Upper lobe of left lung (tissue), 6 donors: ENCODE measurements around the gene CAPZB. TPM values are rescaled to one million over a fixed set of nuclear protein-coding genes. Genes with fewer than 3 reads are reported as not detected.

ENCODE experiments used
- ATAC-seq, 2 donors: fragments of 200-7000 bp; cut with Tn5 transposase; one replicate each; pipeline ENCODE4 v1.9.1; 2022; ENCODE audit warnings: mild to moderate bottlenecking in 2 of 2, moderate library complexity in 2 of 2; ENCODE audit not compliant: low FRiP score in 2 of 2
- DNase-seq, 2 donors: peaks; one replicate each; pipeline ENCODE4 v3.0.0-alpha.2; 2019 to 2020
- H3K27ac ChIP-seq, 4 donors: fragments of 200-600 bp; sonication (generic); one replicate each; pipeline ENCODE4 v1.5.1; 2016 to 2019
- H3K27me3 ChIP-seq, 4 donors: fragments of 200-600 bp; sonication (generic); one replicate each; pipeline ENCODE4 v1.5.1; 2017 to 2019
- H3K36me3 ChIP-seq, 4 donors: fragments of 200-600 bp; sonication (generic); one replicate each; pipeline ENCODE4 v1.5.1; 2016 to 2019
- H3K4me1 ChIP-seq, 4 donors: fragments of 200-600 bp; sonication (generic); one replicate each; pipeline ENCODE4 v1.5.1; 2018 to 2019
- H3K4me3 ChIP-seq, 4 donors: fragments of 200-600 bp; sonication (generic); one replicate each; pipeline ENCODE4 v1.5.1; 2017 to 2019; ENCODE audit warnings: mild to moderate bottlenecking in 2 of 4, moderate library complexity in 1 of 4
- H3K9me3 ChIP-seq, 4 donors: fragments of 200-600 bp; sonication (generic); one replicate each; pipeline ENCODE4 v1.5.1; 2018 to 2019
- EP300 ChIP-seq, 4 donors: sonication (generic); formaldehyde crosslinking; IDR thresholded peaks; one replicate each; pipeline ENCODE4 v1.5.1; 2017; ENCODE audit warnings: antibody characterized with exemption in 4 of 4, control low read depth in 2 of 4
- POLR2A ChIP-seq, 4 donors: fragments of 450-650 bp; IDR thresholded peaks; one replicate each; pipeline ENCODE4 v1.5.1; 2016 to 2017; ENCODE audit warnings: antibody characterized with exemption in 4 of 4, mild to moderate bottlenecking in 2 of 4
- POLR2AphosphoS5 ChIP-seq, 2 donors: sonication (generic); formaldehyde crosslinking; IDR thresholded peaks; one replicate each; pipeline ENCODE4 v1.5.1; 2017; ENCODE audit warnings: antibody characterized with exemption in 2 of 2
- WGBS, 2 donors: methylation state at CpG; one replicate each; pipeline ENCODE4 v1.1.5; 2017 to 2018; 5-methylcytosine and 5-hydroxymethylcytosine counted together
- total RNA-seq, 6 donors: library from RNA; depleted of rRNA in 4 of 6; stranded (reverse); fragments of >200 nt in 4 of 6; gene quantifications; one replicate each; pipeline versions ENCODE4 v1.1.0 to v1.2.1, GENCODE V29; 2016 to 2021
- TF ChIP-seq, protein P1 (sequence below), 6 experiments: fragments of 450-650 bp in 4 of 6; fragments of 200-600 bp in 2 of 6; sonication (generic) in 2 of 6; IDR thresholded peaks; one replicate each; pipeline ENCODE4 v1.5.1; 2016 to 2019; ENCODE audit warnings: antibody characterized with exemption in 6 of 6
- donor health status: DM: no; HTN: no; CAD: no; lungs with moderate emphysema.
- donor health status: DM: no; HTN: yes; CAD: no; lungs with severe emphysema.

The CAPZB gene
- total RNA-seq, 6 donors from 2014 or later, result 96.4 to 303 (median 144) TPM

DNA sequence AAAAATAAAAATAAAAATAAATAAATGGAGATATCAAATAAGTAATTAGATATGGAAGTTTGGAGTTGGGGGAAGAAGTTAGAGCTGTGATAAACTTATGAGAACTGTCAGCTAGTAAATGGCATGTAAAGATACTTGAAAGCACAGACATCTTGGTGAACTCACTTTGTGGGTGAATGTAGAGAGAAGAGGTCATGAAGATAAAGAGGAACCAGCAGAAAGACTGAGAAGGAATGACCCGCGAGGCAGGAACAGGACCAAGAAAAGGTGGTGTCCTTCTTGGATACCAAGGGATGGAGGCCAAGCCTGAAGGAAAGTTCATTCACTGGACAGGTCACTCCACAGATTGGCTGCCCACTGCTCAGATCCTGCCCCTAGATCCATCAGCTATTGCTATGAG is 4.7 kb upstream of the CAPZB start:
- DNase-seq (no peak), ATAC-seq (no peak)
- TF ChIP-seq POLR2A (IDR thresholded peaks at IDR 0.05), result no peak
- TF ChIP-seq, protein P1, sequence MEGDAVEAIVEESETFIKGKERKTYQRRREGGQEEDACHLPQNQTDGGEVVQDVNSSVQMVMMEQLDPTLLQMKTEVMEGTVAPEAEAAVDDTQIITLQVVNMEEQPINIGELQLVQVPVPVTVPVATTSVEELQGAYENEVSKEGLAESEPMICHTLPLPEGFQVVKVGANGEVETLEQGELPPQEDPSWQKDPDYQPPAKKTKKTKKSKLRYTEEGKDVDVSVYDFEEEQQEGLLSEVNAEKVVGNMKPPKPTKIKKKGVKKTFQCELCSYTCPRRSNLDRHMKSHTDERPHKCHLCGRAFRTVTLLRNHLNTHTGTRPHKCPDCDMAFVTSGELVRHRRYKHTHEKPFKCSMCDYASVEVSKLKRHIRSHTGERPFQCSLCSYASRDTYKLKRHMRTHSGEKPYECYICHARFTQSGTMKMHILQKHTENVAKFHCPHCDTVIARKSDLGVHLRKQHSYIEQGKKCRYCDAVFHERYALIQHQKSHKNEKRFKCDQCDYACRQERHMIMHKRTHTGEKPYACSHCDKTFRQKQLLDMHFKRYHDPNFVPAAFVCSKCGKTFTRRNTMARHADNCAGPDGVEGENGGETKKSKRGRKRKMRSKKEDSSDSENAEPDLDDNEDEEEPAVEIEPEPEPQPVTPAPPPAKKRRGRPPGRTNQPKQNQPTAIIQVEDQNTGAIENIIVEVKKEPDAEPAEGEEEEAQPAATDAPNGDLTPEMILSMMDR (IDR thresholded peaks at IDR 0.05), result no peak
- TF ChIP-seq POLR2AphosphoS5 (IDR thresholded peaks at IDR 0.05), result no peak
- TF ChIP-seq EP300 (IDR thresholded peaks at IDR 0.05), result no peak
- Histone ChIP-seq H3K36me3 (no peaks in the 10 kb centered on the region), H3K4me3 (no peak overlapping the region), H3K27me3 (no peaks in the 10 kb centered on the region), H3K4me1 (peaks cover 15 to 32% (median 19%) of the 10 kb centered on the region in 4 donors), H3K9me3 (no peaks in the 10 kb centered on the region), H3K27ac (no peak overlapping the region)
- WGBS, 2 donors, result 53 to 64% methylated on average over 2 of the region's 2 CpGs

DNA sequence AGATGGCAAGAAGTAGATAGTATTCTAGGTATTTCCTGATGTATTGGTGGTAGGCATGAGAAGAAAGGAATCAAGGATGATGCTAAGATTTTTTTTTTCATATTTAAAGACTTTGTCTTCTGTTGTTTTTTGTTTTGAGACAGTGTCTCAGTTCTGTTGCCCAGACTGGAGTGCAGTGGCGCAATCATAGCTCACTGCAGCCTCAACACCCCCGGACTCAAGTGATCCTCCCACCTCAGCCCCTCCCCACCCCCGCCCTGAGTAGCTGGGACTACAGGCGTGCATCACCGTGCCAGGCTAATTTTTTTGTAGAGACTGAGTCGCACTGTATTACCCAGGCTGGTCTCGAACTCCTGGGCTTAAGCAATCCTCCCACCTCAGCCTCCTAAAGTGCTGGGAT is 2.8 kb upstream of the CAPZB start:
- WGBS, 2 donors, result 72 to 77% methylated on average over 7 of the region's 7 CpGs
- Histone ChIP-seq H3K4me3 (no peak overlapping the region), H3K36me3 (peaks cover 0 to 7% (median 0%) of the 10 kb centered on the region in 4 donors), H3K27me3 (no peaks in the 10 kb centered on the region), H3K9me3 (no peaks in the 10 kb centered on the region), H3K27ac (peak overlapping the region in 1 of 4 donors; percentile 95), H3K4me1 (peaks cover 29 to 39% (median 33%) of the 10 kb centered on the region in 4 donors)
- DNase-seq (no peak), ATAC-seq (no peak)
- TF ChIP-seq EP300 (IDR thresholded peaks at IDR 0.05) (no peak), POLR2A (IDR thresholded peaks at IDR 0.05) (no peak), POLR2AphosphoS5 (IDR thresholded peaks at IDR 0.05) (no peak)
- TF ChIP-seq, protein P1 (IDR thresholded peaks at IDR 0.05), result no peak

DNA sequence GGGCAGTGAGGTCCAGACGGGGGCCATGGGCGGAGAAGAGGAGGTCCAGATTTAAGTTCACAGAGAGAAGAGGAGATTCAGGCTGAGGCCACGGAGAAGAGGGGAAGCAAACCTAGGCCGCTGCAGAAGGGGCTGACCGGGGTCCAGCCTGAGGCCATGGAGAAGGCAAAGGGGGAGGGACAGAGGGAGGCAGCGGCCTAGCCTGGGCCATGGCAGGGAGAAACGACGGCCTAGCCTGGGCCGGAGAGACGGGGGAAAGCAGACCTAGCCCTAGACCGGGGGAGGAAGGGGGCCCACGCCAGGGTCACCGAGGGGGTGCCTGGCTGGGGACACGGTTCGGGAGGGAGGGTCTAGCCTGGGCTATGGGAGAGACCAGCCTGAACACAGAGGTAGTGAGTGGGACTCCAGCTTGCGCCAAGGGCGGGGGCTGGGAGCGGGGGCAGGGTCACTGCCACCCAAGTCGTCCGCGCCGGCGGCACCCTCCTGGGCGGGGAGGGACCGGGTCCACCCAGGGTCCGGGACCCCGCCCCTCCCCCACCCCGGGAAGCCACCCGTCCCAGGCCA is 459 bp downstream of the CAPZB start:
- ATAC-seq, result peak; percentile 48 to 58
- WGBS, 2 donors, result 1 to 2% methylated on average over 12 to 19 of the region's 29 CpGs

DNA sequence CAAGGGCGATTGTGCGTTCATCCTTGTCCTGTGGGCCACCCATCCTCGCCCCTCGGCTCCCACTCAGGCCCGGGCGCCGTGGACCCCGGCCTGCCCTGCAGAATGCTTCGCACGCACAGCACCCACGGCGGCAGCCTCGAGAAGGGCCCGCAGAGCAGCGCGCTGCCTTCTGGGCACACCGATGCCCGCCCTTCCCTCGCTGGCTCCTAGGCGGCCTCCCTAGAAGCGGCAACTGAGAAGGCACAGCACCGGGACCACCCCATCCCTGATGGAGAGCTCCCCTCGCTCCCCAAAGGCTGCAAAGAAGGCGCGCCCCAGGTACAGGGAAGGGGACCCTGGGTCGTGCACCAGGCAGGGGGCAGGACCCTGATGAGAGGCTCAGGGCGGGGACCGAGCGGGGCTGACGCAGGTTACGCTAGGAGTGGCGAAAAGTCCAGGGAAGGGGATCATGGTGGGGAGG is 971 bp downstream of the CAPZB start:
- Histone ChIP-seq H3K36me3 (peaks cover 0 to 7% (median 0%) of the 10 kb centered on the region in 4 donors), H3K27ac (peak overlapping the region; percentile 97 to 99 (median 98)), H3K27me3 (no peaks in the 10 kb centered on the region), H3K4me1 (peaks cover 66 to 76% (median 69%) of the 10 kb centered on the region in 4 donors), H3K4me3 (peak overlapping the region; percentile 91 to 98 (median 94)), H3K9me3 (no peaks in the 10 kb centered on the region)
- WGBS, 2 donors, result 2 to 5% methylated on average over 10 to 32 of the region's 32 CpGs
- TF ChIP-seq, protein P1 (IDR thresholded peaks at IDR 0.05), result peak in 1 of 6 experiments; percentile 16
- TF ChIP-seq POLR2A (IDR thresholded peaks at IDR 0.05), result no peak
- DNase-seq (peak in 1 of 2 donors; percentile 87), ATAC-seq (peak in 1 of 2 donors; percentile 6)

More for the DNA sequence above, 459 bp downstream of the CAPZB start:
- Histone ChIP-seq H3K4me1 (peaks cover 61 to 71% (median 64%) of the 10 kb centered on the region in 4 donors), H3K9me3 (no peaks in the 10 kb centered on the region), H3K4me3 (peak overlapping the region; percentile 91 to 98 (median 94)), H3K36me3 (peaks cover 0 to 7% (median 0%) of the 10 kb centered on the region in 4 donors), H3K27ac (peak overlapping the region; percentile 97 to 99 (median 98)), H3K27me3 (no peaks in the 10 kb centered on the region)
- TF ChIP-seq, protein P1 (IDR thresholded peaks at IDR 0.05), result no peak
- TF ChIP-seq EP300 (IDR thresholded peaks at IDR 0.05) (no peak), POLR2A (IDR thresholded peaks at IDR 0.05) (peak in 1 of 4 donors; percentile 4), POLR2AphosphoS5 (IDR thresholded peaks at IDR 0.05) (peak in 1 of 2 donors; percentile 2)
- DNase-seq, result no peak
